Natural killer cell (primary cell): ENCODE measurements around the gene TMEM130. TPM values are rescaled to one million over a fixed set of nuclear protein-coding genes. Genes with fewer than 3 reads are reported as not detected.

ENCODE experiments used
- ATAC-seq, 3 donors: fragments of 150-1000 bp in 2 of 3; fragments of 200-7000 bp in 1 of 3; cut with Tn5 transposase; 1 replicate in 1 of 3; 2 replicates in 2 of 3; pipeline ENCODE4 v1.10.0; 2021; ENCODE audit warnings: mild to moderate bottlenecking in 2 of 3, moderate library complexity in 2 of 3
- DNase-seq, 2 donors: peaks; one replicate each; pipeline versions ENCODE4 v3.0.0 to v3.0.0-alpha.2; 2013 to 2021; ENCODE audit warnings: mixed read lengths in 1 of 2
- H3K27ac ChIP-seq: one replicate; pipeline ENCODE4 v1.5.1; 2013; ENCODE audit warnings: mild to moderate bottlenecking, low read length
- H3K27me3 ChIP-seq: one replicate; pipeline ENCODE4 v1.6.1; 2013; ENCODE audit warnings: low read length; ENCODE audit not compliant: control insufficient read depth, insufficient read depth
- H3K36me3 ChIP-seq: one replicate; pipeline ENCODE4 v1.6.1; 2013; ENCODE audit warnings: low read length; ENCODE audit not compliant: control insufficient read depth, insufficient read depth
- H3K4me1 ChIP-seq: one replicate; pipeline ENCODE4 v1.6.1; 2013; ENCODE audit warnings: low read length; ENCODE audit not compliant: control insufficient read depth, insufficient read depth
- H3K4me3 ChIP-seq: one replicate; pipeline ENCODE4 v1.5.1; 2013; ENCODE audit warnings: low read length
- H3K9me3 ChIP-seq: one replicate; pipeline ENCODE4 v1.6.1; 2013; ENCODE audit warnings: low read length; ENCODE audit not compliant: control insufficient read depth, insufficient read depth
- H3K27ac Mint-ChIP-seq, 2 donors: one replicate each; pipeline ENCODE4 v1.8.0; 2022; ENCODE audit warnings: mild to moderate bottlenecking in 2 of 2, mixed read lengths in 2 of 2, moderate library complexity in 1 of 2
- H3K27me3 Mint-ChIP-seq, 2 donors: one replicate each; pipeline ENCODE4 v1.8.0; 2022; ENCODE audit warnings: low read depth in 2 of 2, mixed read lengths in 2 of 2
- H3K36me3 Mint-ChIP-seq: one replicate; pipeline ENCODE4 v1.8.0; 2022; ENCODE audit warnings: mixed read lengths
- H3K4me1 Mint-ChIP-seq, 2 donors: one replicate each; pipeline ENCODE4 v1.8.0; 2022; ENCODE audit warnings: mixed read lengths in 2 of 2
- H3K4me3 Mint-ChIP-seq: one replicate; pipeline ENCODE4 v1.8.0; 2022; ENCODE audit warnings: mild to moderate bottlenecking, moderate library complexity, mixed read lengths
- H3K9me3 Mint-ChIP-seq, 2 donors: one replicate each; pipeline ENCODE4 v1.8.0; 2022; ENCODE audit warnings: mixed read lengths in 2 of 2
- CTCF ChIP-seq: fragments of 200-600 bp; IDR thresholded peaks from one replicate; pipeline ENCODE4 v1.8.0; 2022; ENCODE audit warnings: antibody characterized with exemption
- WGBS: methylation state at CpG from one replicate; pipeline ENCODE4 v1.1.7; 2013; ENCODE audit warnings: missing lambda C conversion rate; ENCODE audit not compliant: insufficient coverage; 5-methylcytosine and 5-hydroxymethylcytosine counted together
- intact Hi-C: fragments of 100-400 bp; cut with micrococcal nuclease; formaldehyde crosslinking; loops from one replicate; pipeline ENCODE4 v1.14.2; 2022
- total RNA-seq, 4 donors: library from RNA; stranded (reverse); fragments of 120-200 nt in 1 of 4; gene quantifications; one replicate each; pipeline versions ENCODE4 v1.2.3 to v1.2.4, GENCODE V29; 2013 to 2022

Gene TMEM130
- total RNA-seq, 3 donors from 2014 or later (not counting 1 experiment from before 2014, with no cell fraction given): not detected

- Mint-ChIP-seq H3K4me1 (no peaks in the 10 kb centered on the region), H3K27me3 (peaks cover 0 to 8% of the 10 kb centered on the region in 2 donors), H3K36me3 (no peaks in the 10 kb centered on the region), H3K4me3 (no peak overlapping the region), H3K27ac (no peak overlapping the region), H3K9me3 (no peaks in the 10 kb centered on the region)
- peaks cover 14% of the 10 kb centered on the region for H3K4me1 ChIP-seq
- intact Hi-C loops: no loop called here
- no peak for TF ChIP-seq CTCF
- WGBS: 20% methylated on average over 25 of the region's 25 CpGs
- no peaks in the 10 kb centered on the region for H3K9me3 ChIP-seq
- H3K4me3 ChIP-seq: no peak overlapping the region
- no peaks in the 10 kb centered on the region for H3K36me3 ChIP-seq
- ATAC-seq (no peak), DNase-seq (no peak)
- peaks cover 17% of the 10 kb centered on the region for H3K27me3 ChIP-seq
- H3K27ac ChIP-seq: no peak overlapping the region
Observed at GRCh38 chr7:98869027-98869596, 702 bp downstream of the TMEM130 start.

DNA sequence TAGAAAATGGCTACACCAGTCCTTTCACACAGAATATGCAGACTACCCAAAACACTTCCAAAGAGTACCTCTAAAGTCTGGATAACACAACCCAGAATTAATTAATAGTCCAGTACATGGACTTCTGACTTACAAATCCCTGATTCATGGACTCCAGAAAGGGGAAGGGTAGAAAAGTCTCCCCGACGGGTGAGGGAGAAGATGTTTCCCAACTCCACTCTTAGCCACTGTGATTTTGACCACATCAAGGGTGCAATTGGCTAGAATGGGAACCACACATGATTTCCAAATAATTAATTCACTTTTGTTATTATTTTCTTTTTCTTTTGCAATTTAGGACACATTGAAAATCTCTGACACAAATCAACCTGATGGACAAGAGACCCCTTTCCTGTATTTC lies 1.4 kb downstream of the TMEM130 start:
- Histone ChIP-seq H3K27ac (no peak overlapping the region), H3K9me3 (no peaks in the 10 kb centered on the region), H3K36me3 (no peaks in the 10 kb centered on the region), H3K27me3 (peaks cover 17% of the 10 kb centered on the region), H3K4me3 (no peak overlapping the region), H3K4me1 (peaks cover 14% of the 10 kb centered on the region)
- Mint-ChIP-seq H3K4me1 (no peaks in the 10 kb centered on the region), H3K27ac (no peak overlapping the region), H3K4me3 (no peak overlapping the region), H3K27me3 (peaks cover 0 to 12% of the 10 kb centered on the region in 2 donors), H3K9me3 (no peaks in the 10 kb centered on the region), H3K36me3 (no peaks in the 10 kb centered on the region)
- DNase-seq: no peak
- intact Hi-C loops: no loop called here
- no peak for TF ChIP-seq CTCF
- ATAC-seq: no peak
- WGBS: 40% methylated on average over 1 of the region's 2 CpGs

DNA sequence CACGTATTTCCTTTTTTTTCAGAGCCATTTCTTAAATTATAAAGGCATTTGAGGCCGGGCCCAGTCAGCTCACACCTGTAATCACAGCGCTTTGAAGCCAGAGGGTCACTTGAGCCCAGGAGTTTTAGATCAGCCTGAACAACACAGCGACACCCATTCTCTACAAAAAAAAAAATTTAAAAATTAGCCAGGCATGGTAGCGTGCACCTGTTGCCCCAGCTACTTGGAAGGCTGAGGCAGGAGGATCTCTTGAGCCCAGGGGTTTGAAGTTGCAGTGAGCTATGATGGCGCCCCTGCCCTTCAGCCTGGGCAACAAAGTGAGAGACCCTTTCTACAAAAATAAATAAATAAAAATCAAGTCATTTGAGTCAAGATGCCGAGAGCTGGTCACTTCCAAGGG lies 3.0 kb downstream of the TMEM130 start:
- Mint-ChIP-seq H3K36me3 (no peaks in the 10 kb centered on the region), H3K27ac (no peak overlapping the region), H3K27me3 (peaks cover 0 to 16% of the 10 kb centered on the region in 2 donors), H3K4me1 (no peaks in the 10 kb centered on the region), H3K9me3 (no peaks in the 10 kb centered on the region), H3K4me3 (no peak overlapping the region)
- no peaks in the 10 kb centered on the region for H3K36me3 ChIP-seq
- WGBS: 91% methylated on average over 6 of the region's 7 CpGs
- H3K27ac ChIP-seq: no peak overlapping the region
- H3K27me3 ChIP-seq: peaks cover 17% of the 10 kb centered on the region
- peaks cover 14% of the 10 kb centered on the region for H3K4me1 ChIP-seq
- no peak for DNase-seq
- ATAC-seq: no peak
- intact Hi-C loops: no loop called here
- H3K4me3 ChIP-seq: no peak overlapping the region
- H3K9me3 ChIP-seq: no peaks in the 10 kb centered on the region
- TF ChIP-seq CTCF: no peak

GRCh38 chr7:98866351-98866750 lies 3.5 kb downstream of the TMEM130 start:
- peaks cover 16% of the 10 kb centered on the region for H3K27me3 ChIP-seq
- Mint-ChIP-seq H3K27ac (no peak overlapping the region), H3K4me3 (no peak overlapping the region), H3K36me3 (no peaks in the 10 kb centered on the region), H3K27me3 (peaks cover 0 to 16% of the 10 kb centered on the region in 2 donors), H3K4me1 (no peaks in the 10 kb centered on the region), H3K9me3 (no peaks in the 10 kb centered on the region)
- H3K9me3 ChIP-seq: no peaks in the 10 kb centered on the region
- no peak for TF ChIP-seq CTCF
- peaks cover 14% of the 10 kb centered on the region for H3K4me1 ChIP-seq
- H3K36me3 ChIP-seq: no peaks in the 10 kb centered on the region
- ATAC-seq (no peak), DNase-seq (no peak)
- intact Hi-C loops: no loop called here
- 92% methylated on average over 12 of the region's 12 CpGs for WGBS
- no peak overlapping the region for H3K27ac ChIP-seq
- no peak overlapping the region for H3K4me3 ChIP-seq
